ENCODE results near the gene BUD31.

Gene BUD31

GRCh38 chr7:99420986-99421385, 12.2 kb downstream of the BUD31 start:
- H3K27me3 ChIP-seq (ENCODE audit: low read length) = no peaks in the 10 kb centered on the region
- H3F3A ChIP-seq (ENCODE audit: insufficient read depth) = peaks cover 14% of the 10 kb centered on the region; the same call in 1 of the 2 replicates
- H3K4me2 ChIP-seq (ENCODE audit: low read depth, low read length, poor library complexity, severe bottlenecking) = no peak overlapping the region
- no peaks in the 10 kb centered on the region for H3K9me3 ChIP-seq (ENCODE audit: insufficient read depth, low read length)
- H3K9me2 ChIP-seq (replicated peaks; ENCODE audit: insufficient read depth, low read length) = no peaks in the 10 kb centered on the region
- TF ChIP-seq EZH2phosphoT487 (conservative IDR thresholded peaks at IDR 0.05; ENCODE audit: low read length) = no peak
- no peak for TF ChIP-seq CTCF (IDR thresholded peaks at IDR 0.05; ENCODE audit: insufficient read depth, low read length, poor library complexity, severe bottlenecking)
- no peaks in the 10 kb centered on the region for H4K20me1 ChIP-seq (ENCODE audit: low read depth, low read length)
- H3K4me3 ChIP-seq (ENCODE audit: insufficient read depth, low read length, poor library complexity, severe bottlenecking) = no peak overlapping the region
- no peak overlapping the region for H3K9ac ChIP-seq (ENCODE audit: low read length)
- H3K79me2 ChIP-seq (ENCODE audit: insufficient read depth, low read length) = no peaks in the 10 kb centered on the region
- H3K27ac ChIP-seq (ENCODE audit: low read depth, low read length) = no peak overlapping the region
- H2AFZ ChIP-seq (ENCODE audit: low read depth, low read length, severe bottlenecking) = no peak overlapping the region
- peaks cover 10% of the 10 kb centered on the region; the same call in 1 of the 2 replicates for H3K36me3 ChIP-seq (ENCODE audit: low read length)

- Histone ChIP-seq H3K36me3 (ENCODE audit: low read length) (peaks cover 8% of the 10 kb centered on the region; the same call in 1 of the 2 replicates), H3K27me3 (ENCODE audit: low read length) (no peaks in the 10 kb centered on the region), H3K27ac (ENCODE audit: low read depth, low read length) (no peak overlapping the region), H3K4me2 (ENCODE audit: low read depth, low read length, poor library complexity, severe bottlenecking) (no peak overlapping the region), H2AFZ (ENCODE audit: low read depth, low read length, severe bottlenecking) (no peak overlapping the region), H3K9ac (ENCODE audit: low read length) (no peak overlapping the region), H3K9me2 (replicated peaks; ENCODE audit: insufficient read depth, low read length) (no peaks in the 10 kb centered on the region), H3F3A (ENCODE audit: insufficient read depth) (peaks cover 14% of the 10 kb centered on the region; the same call in 1 of the 2 replicates), H3K79me2 (ENCODE audit: insufficient read depth, low read length) (no peaks in the 10 kb centered on the region), H4K20me1 (ENCODE audit: low read depth, low read length) (no peaks in the 10 kb centered on the region), H3K4me3 (ENCODE audit: insufficient read depth, low read length, poor library complexity, severe bottlenecking) (no peak overlapping the region), H3K9me3 (ENCODE audit: insufficient read depth, low read length) (no peaks in the 10 kb centered on the region)
- no peak for TF ChIP-seq CTCF (IDR thresholded peaks at IDR 0.05; ENCODE audit: insufficient read depth, low read length, poor library complexity, severe bottlenecking)
- no peak for TF ChIP-seq EZH2phosphoT487 (conservative IDR thresholded peaks at IDR 0.05; ENCODE audit: low read length)
Measured at GRCh38 chr7:99422186-99422585, 13.4 kb downstream of the BUD31 start.

DNA sequence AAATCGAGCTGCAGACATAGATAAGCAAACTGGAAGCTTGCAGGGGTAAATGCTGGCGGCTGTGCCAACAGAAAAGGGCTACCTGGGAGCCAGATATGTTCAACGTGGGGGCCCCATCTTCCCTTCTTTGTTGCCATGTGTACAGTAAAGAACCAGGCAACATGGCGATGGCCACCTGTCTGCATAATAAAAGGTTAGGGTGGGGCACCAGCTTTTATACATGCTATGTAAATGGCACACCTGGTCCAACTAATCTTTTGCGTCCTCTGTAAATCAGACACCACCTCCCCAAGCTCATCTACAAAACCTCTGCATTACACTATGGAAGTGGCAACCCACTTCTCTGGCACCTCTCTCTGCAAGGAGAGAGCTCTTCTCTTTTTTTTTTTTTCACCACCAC, 13.9 kb downstream of the BUD31 start:
- Histone ChIP-seq H3K36me3 (ENCODE audit: low read length) (peaks cover 3% of the 10 kb centered on the region; the same call in 1 of the 2 replicates), H3K79me2 (ENCODE audit: insufficient read depth, low read length) (no peaks in the 10 kb centered on the region)
- TF ChIP-seq CTCF (IDR thresholded peaks at IDR 0.05; ENCODE audit: insufficient read depth, low read length, poor library complexity, severe bottlenecking) = no peak
- no peak for TF ChIP-seq EZH2phosphoT487 (conservative IDR thresholded peaks at IDR 0.05; ENCODE audit: low read length)

More for the DNA sequence above, 13.9 kb downstream of the BUD31 start:
- Histone ChIP-seq H3K9me2 (replicated peaks; ENCODE audit: insufficient read depth, low read length) (no peaks in the 10 kb centered on the region), H4K20me1 (ENCODE audit: low read depth, low read length) (no peaks in the 10 kb centered on the region), H2AFZ (ENCODE audit: low read depth, low read length, severe bottlenecking) (no peak overlapping the region), H3K9me3 (ENCODE audit: insufficient read depth, low read length) (no peaks in the 10 kb centered on the region), H3K4me3 (ENCODE audit: insufficient read depth, low read length, poor library complexity, severe bottlenecking) (no peak overlapping the region), H3K27ac (ENCODE audit: low read depth, low read length) (no peak overlapping the region), H3K27me3 (ENCODE audit: low read length) (no peaks in the 10 kb centered on the region), H3F3A (ENCODE audit: insufficient read depth) (peaks cover 14% of the 10 kb centered on the region; the same call in 1 of the 2 replicates), H3K4me2 (ENCODE audit: low read depth, low read length, poor library complexity, severe bottlenecking) (no peak overlapping the region), H3K9ac (ENCODE audit: low read length) (no peak overlapping the region)

Measured in SU-DHL-6 (cell line).